Fibroblast of lung (primary cell): ENCODE measurements around the gene CCR5. TPM values are rescaled to one million over a fixed set of nuclear protein-coding genes. Genes with fewer than 3 reads are reported as not detected.
A peak's percentile ranks its signal among the peaks of the same experiment; 100 is the strongest.

Experiments
- DNase-seq, 2 donors: peaks; one replicate each; pipeline versions ENCODE4 v3.0.0 to v3.0.0-alpha.2; 2010; ENCODE audit warnings: low read depth in 2 of 2
- H2AFZ ChIP-seq: 2 replicates; pipeline ENCODE4 v1.5.1; 2012; ENCODE audit warnings: low read length, control low read depth, inconsistent platforms
- H3K27ac ChIP-seq: 2 replicates; pipeline ENCODE4 v1.5.1; 2011; ENCODE audit warnings: low read length, control low read depth; ENCODE audit not compliant: insufficient read depth
- H3K27me3 ChIP-seq: 2 replicates; pipeline ENCODE4 v1.5.1; 2011; ENCODE audit warnings: mild to moderate bottlenecking, low read length; ENCODE audit not compliant: control insufficient read depth, insufficient read depth
- H3K36me3 ChIP-seq: 2 replicates; pipeline ENCODE4 v1.5.1; 2011; ENCODE audit warnings: low read length; ENCODE audit not compliant: control insufficient read depth, insufficient read depth
- H3K4me1 ChIP-seq: 2 replicates; pipeline ENCODE4 v1.5.1; 2011; ENCODE audit warnings: low read length; ENCODE audit not compliant: control insufficient read depth, insufficient read depth; ENCODE audit errors: extremely low read depth
- H3K4me2 ChIP-seq: 2 replicates; pipeline ENCODE4 v1.5.1; 2011; ENCODE audit warnings: low read length, control low read depth; ENCODE audit not compliant: insufficient read depth; ENCODE audit errors: extremely low read depth
- H3K4me3 ChIP-seq, 4 experiments: fragments of 200-600 bp in 1 of 4; sonication (generic) in 1 of 4; replicated peaks in 1 of 4; 2 replicates each; pipeline ENCODE4 v1.5.1; 2011 to 2016; ENCODE audit warnings: low read length in 4 of 4, low read depth in 3 of 4, mild to moderate bottlenecking in 3 of 4, control low read depth in 2 of 4, inconsistent platforms in 1 of 4, mixed read lengths in 1 of 4; ENCODE audit not compliant: insufficient read depth in 1 of 4; ENCODE audit errors: control extremely low read depth in 1 of 4
- H3K79me2 ChIP-seq: 2 replicates; pipeline ENCODE4 v1.5.1; 2012; ENCODE audit warnings: mild to moderate bottlenecking, low read length, inconsistent platforms; ENCODE audit not compliant: control insufficient read depth, insufficient read depth
- H3K9ac ChIP-seq: 2 replicates; pipeline ENCODE4 v1.5.1; 2011; ENCODE audit warnings: mild to moderate bottlenecking, low read length, control low read depth; ENCODE audit not compliant: insufficient read depth
- H3K9me3 ChIP-seq: 2 replicates; pipeline ENCODE4 v1.5.1; 2012; ENCODE audit warnings: low read depth, low read length; ENCODE audit not compliant: control insufficient read depth, insufficient read depth
- H4K20me1 ChIP-seq: 2 replicates; pipeline ENCODE4 v1.5.1; 2011; ENCODE audit warnings: low read length; ENCODE audit not compliant: control insufficient read depth, insufficient read depth; ENCODE audit errors: extremely low read depth
- CTCF ChIP-seq, 2 donors: IDR thresholded peaks in 1 of 2; conservative IDR thresholded peaks in 1 of 2; 1 replicate in 1 of 2; 2 replicates in 1 of 2; pipeline ENCODE4 v1.5.1; 2011 to 2012; ENCODE audit warnings: low read length in 2 of 2, control low read depth in 1 of 2, inconsistent platforms in 1 of 2, low read depth in 1 of 2, mild to moderate bottlenecking in 1 of 2
- EZH2 ChIP-seq: IDR thresholded peaks from 2 replicates; pipeline ENCODE4 v1.5.1; 2012; ENCODE audit warnings: low read length, control low read depth, mild to moderate bottlenecking; ENCODE audit errors: missing control alignments
- polyA plus RNA-seq, 2 donors: library from polyadenylated mRNA; depleted of rRNA in 1 of 2; stranded (reverse) in 1 of 2; unstranded in 1 of 2; fragments of >200 nt; gene quantifications; 2 replicates each; pipeline ENCODE4 v1.2.1, GENCODE V29; 2011 to 2012; ENCODE audit warnings: missing spikeins in 1 of 2
- total RNA-seq: library from RNA; depleted of rRNA; stranded (reverse); fragments of >200 nt; gene quantifications from 2 replicates; pipeline ENCODE4 v1.2.1, GENCODE V29; 2014

CCR5 gene
- total and polyA plus RNA-seq, 2 donors (not counting 1 experiment from before 2014, with no cell fraction given) = under 0.01 to 0.15 TPM

- Histone ChIP-seq H3K4me3 (no peak overlapping the region), H3K27ac (no peak overlapping the region), H3K9me3 (no peaks in the 10 kb centered on the region), H3K9ac (no peak overlapping the region), H3K4me1 (no peaks in the 10 kb centered on the region), H3K27me3 (peaks cover 17% of the 10 kb centered on the region), H3K4me2 (no peak overlapping the region), H4K20me1 (no peaks in the 10 kb centered on the region), H3K79me2 (no peaks in the 10 kb centered on the region), H3K36me3 (no peaks in the 10 kb centered on the region), H2AFZ (no peak overlapping the region)
- TF ChIP-seq EZH2 = no peak
- TF ChIP-seq CTCF (conservative IDR thresholded peaks at IDR 0.05 in 1 of 2, IDR thresholded peaks at IDR 0.05 in 1 of 2; ENCODE audit: low read depth in 1 of 2, low read length in 2 of 2) = no peak
- no peak for DNase-seq
Measured at GRCh38 chr3:46375814-46376213, 5.1 kb downstream of the CCR5 start.

- Histone ChIP-seq H3K36me3 (no peaks in the 10 kb centered on the region), H3K9ac (no peak overlapping the region), H3K79me2 (no peaks in the 10 kb centered on the region), H4K20me1 (no peaks in the 10 kb centered on the region), H3K4me2 (no peak overlapping the region), H3K4me3 (no peak overlapping the region), H3K9me3 (no peaks in the 10 kb centered on the region), H3K4me1 (no peaks in the 10 kb centered on the region), H2AFZ (no peak overlapping the region), H3K27ac (no peak overlapping the region), H3K27me3 (peaks cover 14% of the 10 kb centered on the region)
- peak; percentile 28 to 60 for DNase-seq
- peak; percentile 67 to 81 for TF ChIP-seq CTCF (conservative IDR thresholded peaks at IDR 0.05 in 1 of 2, IDR thresholded peaks at IDR 0.05 in 1 of 2; ENCODE audit: low read depth in 1 of 2, low read length in 2 of 2)
- no peak for TF ChIP-seq EZH2
Measured at GRCh38 chr3:46378426-46378942, 7.7 kb downstream of the CCR5 start.

- DNase-seq = peak in 1 of 2 donors; percentile 15
- H3K79me2 ChIP-seq = no peaks in the 10 kb centered on the region
Measured at GRCh38 chr3:46380471-46381221, 9.9 kb downstream of the CCR5 start.

More at GRCh38 chr3:46380471-46381221, 9.9 kb downstream of the CCR5 start:
- Histone ChIP-seq H3K4me1 (no peaks in the 10 kb centered on the region), H3K4me2 (no peak overlapping the region), H2AFZ (no peak overlapping the region), H4K20me1 (no peaks in the 10 kb centered on the region), H3K36me3 (no peaks in the 10 kb centered on the region), H3K27me3 (no peaks in the 10 kb centered on the region), H3K9me3 (no peaks in the 10 kb centered on the region), H3K27ac (no peak overlapping the region), H3K4me3 (peak overlapping the region in 1 of 4 experiments; percentile 17), H3K9ac (no peak overlapping the region)
- TF ChIP-seq EZH2 = no peak
- no peak for TF ChIP-seq CTCF (conservative IDR thresholded peaks at IDR 0.05 in 1 of 2, IDR thresholded peaks at IDR 0.05 in 1 of 2; ENCODE audit: low read depth in 1 of 2, low read length in 2 of 2)
